Body of pancreas (tissue), 4 donors: ENCODE data around the gene SMARCB1.

Experiments
- CTCF ChIP-seq, 7 experiments: fragments of 450-650 bp in 4 of 7; fragments of 200-600 bp in 3 of 7; sonication (generic) in 3 of 7; IDR thresholded peaks; one replicate each; pipeline ENCODE4 v1.5.1; 2016 to 2019; ENCODE audit warnings: antibody characterized with exemption in 7 of 7
- POLR2A ChIP-seq, 3 donors: fragments of 450-650 bp; IDR thresholded peaks; one replicate each; pipeline ENCODE4 v1.6.1; 2016; ENCODE audit warnings: antibody characterized with exemption in 3 of 3, mild to moderate bottlenecking in 2 of 3

GRCh38 chr22:23837496-23837859 lies 50.7 kb downstream of the SMARCB1 start:
- TF ChIP-seq CTCF (IDR thresholded peaks at IDR 0.05) (no peak), POLR2A (IDR thresholded peaks at IDR 0.05) (no peak)
